ENCODE results near the gene COMMD8.

Gene COMMD8

DNA sequence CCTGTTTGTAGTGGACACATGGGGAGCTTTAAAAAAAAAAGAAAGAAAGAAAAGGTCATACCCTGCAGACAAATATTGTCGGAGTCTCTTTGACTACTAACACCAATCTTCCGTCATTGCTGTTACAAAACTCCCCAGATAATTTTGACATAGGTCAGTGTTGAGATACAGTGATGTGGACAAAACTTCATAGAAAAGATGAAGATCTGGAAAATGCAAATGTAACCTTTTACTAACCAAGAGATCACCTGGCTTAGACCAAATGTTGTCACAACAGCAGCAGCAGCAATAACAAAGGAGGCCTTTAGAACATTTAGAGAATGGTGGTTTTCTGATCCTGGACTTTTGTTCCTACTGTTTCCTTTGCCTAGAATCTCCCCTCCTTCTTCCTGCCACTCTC, 8.1 kb upstream of the COMMD8 start:
- no peak for DNase-seq (ENCODE audit: low spot score)

DNA sequence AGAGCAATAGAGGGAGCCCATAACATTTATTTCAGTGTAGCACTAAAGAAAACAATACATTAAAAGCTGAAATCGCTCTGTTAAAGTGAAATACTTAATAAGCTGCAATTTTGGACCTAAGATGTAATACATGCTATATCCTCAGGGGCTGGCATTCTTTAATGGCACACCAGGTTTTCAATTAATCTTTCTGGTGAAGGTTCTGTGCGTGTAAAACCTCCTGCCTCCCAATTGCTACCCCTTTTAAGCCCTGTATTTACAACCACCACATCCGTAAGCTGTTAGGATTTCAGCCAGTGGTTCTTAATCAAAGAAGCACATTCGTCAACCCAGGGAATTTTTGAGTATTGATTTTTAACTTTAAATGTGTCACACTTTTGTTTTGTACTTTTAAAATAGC, 7.6 kb upstream of the COMMD8 start:
- no peak for DNase-seq (ENCODE audit: low spot score)

DNA sequence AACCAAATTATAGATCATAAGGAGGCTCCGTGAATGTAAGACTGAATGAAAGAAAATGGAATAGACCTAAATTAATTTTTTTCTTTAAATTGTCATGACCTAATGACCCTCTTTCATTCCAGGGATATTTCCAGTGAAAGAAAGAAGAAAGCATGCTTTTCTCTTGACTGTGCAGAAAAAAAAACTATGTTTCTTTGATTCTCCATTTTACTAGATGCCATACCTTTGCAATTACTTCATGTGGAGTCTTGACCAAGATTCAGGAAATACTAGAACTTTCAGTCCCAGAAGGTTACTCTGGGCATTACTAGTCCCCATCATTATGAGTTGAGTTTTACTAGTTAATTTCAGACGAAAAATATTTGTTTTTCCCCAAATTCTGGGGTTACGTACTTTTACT, 6.4 kb upstream of the COMMD8 start:
- DNase-seq (ENCODE audit: low spot score), result no peak

DNA sequence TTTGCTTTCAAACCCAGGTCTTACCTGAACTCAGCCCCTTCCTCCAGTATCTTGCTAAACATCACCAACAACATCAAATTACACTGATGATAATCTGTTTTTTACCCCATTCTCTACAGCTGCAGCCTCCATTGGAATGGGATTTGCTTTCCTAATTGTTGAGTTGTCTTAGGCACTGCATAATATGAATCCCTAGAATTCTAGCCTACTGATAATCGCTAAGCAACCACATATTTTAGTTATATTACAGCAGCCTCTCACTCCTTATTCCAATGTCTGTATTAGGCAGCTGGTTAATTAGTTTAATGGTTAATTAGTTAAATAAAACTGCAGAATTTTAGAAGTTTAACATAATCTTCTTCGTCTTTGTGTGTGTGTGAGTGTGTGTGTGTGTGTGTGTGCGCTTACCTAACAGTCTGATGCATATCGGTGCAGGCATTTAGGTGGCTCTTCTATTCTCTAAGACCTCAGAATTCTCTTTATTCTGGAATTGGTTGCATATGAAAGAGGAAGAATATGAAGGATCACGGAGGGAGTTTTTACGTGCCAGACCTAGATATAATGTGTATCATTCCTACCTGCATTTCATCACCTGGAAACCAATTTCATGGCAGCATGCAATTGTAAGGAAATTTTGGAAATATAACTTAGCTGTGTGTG, 5.3 kb upstream of the COMMD8 start:
- no peak for DNase-seq (ENCODE audit: low spot score)

DNA sequence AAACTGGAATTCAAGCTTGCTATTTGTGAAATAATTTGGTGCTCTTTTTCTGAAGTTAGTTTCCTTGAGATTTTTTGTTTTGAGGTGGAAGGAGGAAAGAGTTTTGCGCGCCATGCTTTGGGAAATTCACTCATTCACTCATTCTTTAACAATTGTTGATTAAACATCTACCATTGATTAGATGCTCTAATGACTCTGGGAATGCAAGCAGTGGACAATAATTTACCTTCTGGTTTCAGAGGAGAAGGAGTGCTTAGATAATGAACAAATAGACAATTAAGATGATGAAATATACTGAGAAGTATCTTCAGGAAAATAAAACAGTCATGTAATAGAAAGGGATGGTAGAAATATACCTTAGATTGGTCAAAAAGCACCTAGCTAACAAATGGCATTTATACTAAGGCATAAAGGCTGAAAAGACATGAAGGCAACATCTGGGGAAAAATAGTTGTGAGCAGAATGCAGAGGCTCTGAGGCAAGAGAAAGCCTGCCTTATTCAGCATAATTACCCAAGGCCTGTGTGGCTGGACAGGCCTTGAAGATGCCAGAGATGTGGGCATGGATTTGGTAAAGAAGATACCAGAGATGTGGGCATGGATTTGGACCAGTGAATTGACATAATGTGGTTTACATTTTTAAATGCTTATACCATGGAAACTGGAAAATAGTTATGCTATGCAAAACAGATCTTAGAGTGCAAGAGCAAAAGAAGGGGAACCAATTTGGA, 2.7 kb upstream of the COMMD8 start:
- no peak for DNase-seq (ENCODE audit: low spot score)

DNA sequence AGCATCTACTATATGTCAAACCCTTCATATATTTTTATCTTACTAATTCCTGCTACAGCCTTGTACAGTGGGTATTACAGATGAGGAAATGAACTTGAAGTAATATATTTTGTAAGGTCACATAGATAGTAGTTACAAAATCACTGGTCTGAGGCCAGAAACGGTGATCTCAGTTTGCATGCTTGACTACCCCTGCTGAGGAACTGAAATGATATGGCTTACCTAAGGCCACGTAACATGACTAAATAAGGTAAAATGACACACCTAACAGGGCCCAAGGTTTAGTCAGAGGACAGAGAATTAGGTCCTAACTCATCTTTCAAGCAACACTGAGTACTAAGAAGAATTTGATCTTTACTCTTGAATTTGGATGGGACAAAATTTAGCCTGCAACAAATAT, 1.5 kb upstream of the COMMD8 start:
- no peak for DNase-seq (ENCODE audit: low spot score)

DNA sequence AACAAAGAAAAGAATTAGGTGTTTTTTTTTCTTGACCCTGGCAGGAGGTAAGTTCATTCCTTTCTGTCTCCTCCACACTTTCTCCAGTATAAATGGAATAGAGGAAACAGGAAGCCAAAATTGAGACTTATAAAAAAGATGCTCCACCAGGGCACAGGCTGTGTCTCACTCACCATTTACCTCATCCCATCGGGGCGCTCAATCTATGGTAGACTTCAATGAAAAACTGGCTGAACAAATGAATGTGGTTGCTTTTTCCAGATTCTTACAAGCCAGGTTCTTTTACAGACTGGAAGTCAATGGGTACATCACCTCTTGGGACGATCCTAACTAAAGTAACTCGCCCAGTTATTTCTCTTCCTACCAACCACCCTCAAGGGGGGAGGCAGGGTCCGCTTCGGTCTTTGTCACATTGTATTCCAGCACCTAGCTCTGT, 685 bp downstream of the COMMD8 start:
- DNase-seq (ENCODE audit: low spot score), result peak; percentile 35

DNA sequence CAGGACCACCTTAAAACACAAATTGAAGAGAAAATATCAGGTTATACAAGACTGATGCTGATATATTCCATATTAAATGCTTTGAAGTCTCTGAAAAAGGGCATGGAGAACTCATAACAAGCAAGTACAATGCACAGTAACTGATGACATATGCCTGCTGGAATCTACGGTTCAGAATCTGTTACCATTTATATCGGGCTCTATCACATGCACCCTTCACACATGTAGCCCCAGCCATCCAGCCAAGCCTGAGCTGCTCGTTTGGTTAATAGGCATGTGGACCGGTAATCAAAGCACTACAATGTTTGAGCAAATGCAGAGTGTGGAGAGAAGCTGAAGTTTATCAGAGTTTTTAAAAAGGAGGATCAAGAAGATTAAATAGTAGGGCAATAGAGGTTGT, 11.8 kb downstream of the COMMD8 start:
- DNase-seq (ENCODE audit: low spot score), result no peak

DNA sequence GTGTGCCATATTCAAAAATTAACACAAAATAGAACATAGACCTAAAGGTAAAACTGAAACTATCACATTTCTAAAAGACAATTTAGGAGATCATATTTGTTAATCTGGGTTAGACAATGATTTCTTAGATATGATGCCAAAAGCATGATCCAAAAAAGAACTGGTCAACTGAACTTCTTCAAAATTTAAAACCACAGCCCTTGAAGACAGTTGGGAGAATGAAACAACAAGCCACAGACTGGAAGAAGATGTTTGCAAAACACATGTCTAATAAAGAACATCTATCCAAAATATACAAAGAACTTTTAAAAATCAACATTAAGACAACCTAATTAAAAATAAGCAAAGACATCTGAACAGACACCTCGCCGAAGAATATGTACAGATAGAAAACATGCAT, 19.5 kb downstream of the COMMD8 start:
- no peak for DNase-seq (ENCODE audit: low spot score)

DNA sequence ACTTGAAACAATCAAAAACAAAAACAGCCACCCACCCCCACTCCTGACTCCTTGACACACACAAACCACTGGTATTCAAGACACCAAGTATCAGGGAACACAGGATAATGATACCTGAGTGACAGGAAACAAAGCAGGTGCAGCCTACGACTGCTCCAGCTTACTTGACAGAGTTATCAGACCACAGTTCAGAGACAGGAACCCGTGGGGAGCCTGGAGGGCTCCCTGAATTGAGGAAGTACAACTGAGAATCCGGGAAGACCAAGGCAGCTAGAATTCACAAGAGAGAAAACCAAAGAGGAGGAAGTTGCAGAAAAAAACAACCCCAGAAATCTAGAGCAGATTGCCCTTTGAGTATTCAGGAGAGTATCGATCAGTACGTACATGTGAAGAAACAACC, 20.5 kb downstream of the COMMD8 start:
- no peak for DNase-seq (ENCODE audit: low spot score)

DNA sequence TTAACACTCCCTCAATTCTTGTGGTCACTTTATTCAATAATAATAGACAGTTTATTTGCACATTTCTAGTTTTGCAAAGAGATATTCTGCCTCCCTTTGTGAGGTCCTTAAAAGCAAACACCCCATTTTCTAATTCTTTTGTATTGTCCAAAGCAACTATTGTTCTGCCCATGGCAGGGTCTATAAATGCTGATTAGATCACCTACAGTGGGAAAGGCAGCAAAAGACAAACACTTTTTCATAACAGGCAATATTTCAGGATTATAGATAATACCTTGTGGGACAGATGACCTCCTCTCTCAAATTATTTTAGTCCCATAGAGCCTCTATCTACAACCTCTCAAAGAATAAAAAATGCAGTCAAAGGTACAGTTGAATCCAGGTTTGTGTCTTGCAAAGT, 28.6 kb downstream of the COMMD8 start:
- DNase-seq (ENCODE audit: low spot score), result no peak

DNA sequence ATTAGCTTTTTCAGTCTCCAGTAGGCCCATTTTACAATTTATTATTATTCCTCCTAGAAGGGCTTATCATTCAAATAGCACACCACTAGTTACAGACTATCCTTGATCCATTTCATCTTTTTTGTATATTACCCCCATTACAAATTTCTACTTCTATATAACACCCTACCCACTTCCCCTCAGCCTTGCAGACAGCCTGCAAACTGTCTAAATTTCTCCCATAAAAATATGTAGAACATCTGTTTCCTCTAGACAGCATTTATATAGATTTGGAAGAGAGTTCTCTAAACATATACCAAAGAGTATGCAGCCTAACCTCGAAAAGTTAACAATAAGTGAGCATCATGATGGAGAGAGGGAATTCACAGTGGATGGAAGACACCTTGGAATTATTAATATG, 30.8 kb downstream of the COMMD8 start:
- DNase-seq (ENCODE audit: low spot score), result no peak

DNA sequence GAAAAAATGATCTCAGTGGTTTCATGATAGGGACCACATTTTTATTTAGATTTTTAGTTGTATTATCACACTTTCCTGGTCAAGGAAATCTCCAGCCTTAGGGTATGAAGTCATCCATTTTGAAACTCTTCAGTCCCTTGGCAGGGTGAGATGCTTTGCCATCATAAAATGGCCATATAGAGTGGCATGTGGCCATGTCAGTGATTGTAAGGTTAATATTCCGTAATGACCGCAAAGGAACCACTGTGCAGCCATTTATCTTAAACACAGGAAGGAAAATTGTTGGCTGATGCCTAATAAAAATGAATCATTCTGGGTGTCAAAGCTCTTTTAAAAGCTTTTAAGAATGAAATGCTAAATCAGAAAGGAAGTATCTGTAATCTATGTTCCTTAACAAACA, 35.6 kb downstream of the COMMD8 start:
- no peak for DNase-seq (ENCODE audit: low spot score)

DNA sequence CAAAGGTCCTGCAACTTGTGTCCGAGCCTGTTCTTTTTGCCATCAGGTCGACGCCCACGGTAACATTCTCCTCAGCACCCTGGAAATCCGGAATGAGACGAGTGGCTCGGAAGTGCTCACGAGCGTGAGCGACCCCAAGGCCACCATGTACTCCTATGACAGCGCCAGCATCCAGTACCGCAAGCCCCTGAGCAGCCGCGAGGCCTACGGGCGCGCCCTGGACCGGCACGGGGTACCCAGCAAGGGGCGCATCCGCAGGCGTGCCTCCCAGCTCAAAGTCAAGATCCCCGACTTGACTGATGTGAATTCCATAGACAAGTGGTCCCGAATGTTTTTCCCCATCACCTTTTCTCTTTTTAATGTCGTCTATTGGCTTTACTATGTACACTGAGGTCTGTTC, 37.9 kb downstream of the COMMD8 start:
- DNase-seq (ENCODE audit: low spot score), result no peak

DNA sequence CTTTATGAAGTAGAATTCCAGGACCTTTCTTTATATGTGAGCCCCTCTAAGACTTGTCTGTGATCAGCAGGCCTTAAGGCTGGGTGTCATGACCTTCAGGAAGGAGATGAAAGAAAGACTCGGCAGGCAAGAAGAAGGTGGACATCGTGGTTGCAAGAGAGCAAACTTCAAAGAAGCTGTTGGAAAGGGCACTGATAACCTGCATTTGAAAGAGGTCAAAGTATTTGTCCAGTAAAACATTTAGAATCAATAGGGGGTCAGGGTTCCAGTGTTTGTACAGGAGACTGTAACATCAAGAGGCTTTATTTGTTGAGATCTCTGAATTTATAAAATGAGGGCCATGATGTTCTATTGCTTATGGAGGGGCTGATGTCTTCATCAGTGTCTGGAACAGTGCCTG, 44.2 kb downstream of the COMMD8 start:
- DNase-seq (ENCODE audit: low spot score), result no peak

DNA sequence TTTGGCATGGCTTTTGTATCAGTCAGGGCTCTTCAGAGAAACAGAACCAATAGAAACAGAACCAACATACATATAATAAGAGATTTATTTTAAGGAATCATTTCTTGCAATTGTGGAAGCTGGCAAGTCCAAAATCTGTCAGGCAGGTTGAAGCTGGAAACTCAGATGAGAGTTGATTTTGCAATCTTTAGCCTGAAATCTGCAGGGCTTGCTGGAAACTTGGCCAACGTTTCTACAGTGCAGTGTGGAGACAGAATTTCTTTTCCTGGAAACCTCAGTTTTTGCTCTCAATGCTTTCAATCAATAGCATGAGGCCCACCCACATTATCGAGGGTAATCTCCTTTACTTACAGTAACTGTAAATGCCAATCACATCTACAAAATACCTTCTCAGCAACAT, 45.4 kb downstream of the COMMD8 start:
- no peak for DNase-seq (ENCODE audit: low spot score)

DNA sequence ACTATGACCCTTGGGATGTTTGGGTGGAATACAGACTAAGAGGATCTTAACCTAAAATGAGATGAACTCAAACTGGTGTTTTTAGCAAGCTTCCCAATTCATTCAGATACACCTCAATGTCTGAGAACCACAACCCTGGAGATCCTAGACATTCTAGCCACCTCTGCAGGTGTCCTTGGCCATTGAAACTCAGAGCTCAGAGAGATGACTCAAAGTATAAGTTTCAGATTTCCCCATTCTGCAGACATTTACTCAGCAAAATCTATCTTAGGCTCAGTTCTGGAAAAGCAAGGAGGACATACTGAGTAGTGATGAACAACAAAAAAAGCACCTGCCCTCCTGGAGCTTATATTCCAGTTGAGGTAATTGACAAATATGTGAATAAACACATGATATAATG, 47.8 kb downstream of the COMMD8 start:
- DNase-seq (ENCODE audit: low spot score), result no peak

DNA sequence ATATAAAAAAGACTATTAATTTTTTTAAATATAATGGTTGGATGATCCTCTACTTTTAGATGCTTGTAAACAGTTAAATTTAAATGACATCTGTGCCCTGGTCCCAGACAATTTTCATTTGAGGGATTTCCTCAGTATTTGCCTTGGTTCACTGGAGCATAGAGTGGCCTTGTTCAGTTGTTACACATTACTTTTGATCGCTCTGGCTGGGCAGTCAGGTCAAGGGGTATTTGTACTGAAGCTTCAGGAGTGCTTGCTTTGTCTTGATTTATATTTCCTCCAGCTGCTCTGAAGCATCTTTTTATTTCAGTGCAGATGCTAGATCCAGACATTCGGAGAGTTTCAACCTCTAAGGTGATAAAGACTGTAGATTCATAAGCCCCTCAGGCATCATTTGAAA, 50.0 kb downstream of the COMMD8 start:
- DNase-seq (ENCODE audit: low spot score), result no peak

DNA sequence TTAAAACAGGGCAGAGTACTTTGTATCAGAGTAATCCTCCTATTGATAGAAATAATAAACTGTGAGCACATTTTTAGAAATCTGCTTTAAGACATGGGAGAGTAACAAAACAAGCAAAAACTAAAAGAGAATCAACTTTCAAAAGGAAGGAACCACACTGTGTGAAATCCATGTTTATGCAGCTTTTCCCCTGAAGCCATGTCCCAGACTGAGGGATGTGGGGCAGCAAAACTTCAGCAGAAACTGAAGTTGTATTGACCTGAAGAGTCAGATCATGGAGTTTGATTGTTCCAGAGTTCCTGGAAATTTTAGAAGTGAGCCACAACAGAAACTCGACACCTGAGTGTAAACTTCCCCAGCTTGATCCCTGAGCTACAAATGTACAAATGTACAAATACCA, 53.2 kb downstream of the COMMD8 start:
- no peak for DNase-seq (ENCODE audit: low spot score)

DNA sequence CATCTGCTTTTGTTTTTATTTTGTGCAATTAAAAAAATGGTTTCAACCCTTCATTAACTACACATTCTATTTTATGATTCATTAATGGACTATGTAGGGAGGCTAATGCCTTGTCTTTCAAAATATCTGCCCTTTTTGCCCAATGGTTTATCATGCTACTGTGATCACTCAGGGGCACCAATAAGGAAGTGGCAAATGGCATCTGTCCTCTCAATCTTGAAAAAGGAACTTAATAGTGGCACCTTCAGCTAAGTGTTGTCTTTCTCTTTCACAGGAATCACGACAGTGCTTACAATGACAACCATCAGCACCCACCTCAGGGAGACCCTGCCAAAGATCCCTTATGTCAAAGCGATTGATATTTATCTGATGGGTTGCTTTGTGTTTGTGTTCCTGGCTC, 57.1 kb downstream of the COMMD8 start:
- DNase-seq (ENCODE audit: low spot score), result no peak

All from RKO (cell line).